Epithelial cell of proximal tubule (primary cell): ENCODE data around the gene WDR90. TPM values are rescaled to one million over a fixed set of nuclear protein-coding genes. Genes with fewer than 3 reads are reported as not detected.

Experiments used
- DNase-seq: peaks from one replicate; pipeline ENCODE4 v3.0.0-alpha.2; 2011; ENCODE audit warnings: low read depth
- H3K4me3 ChIP-seq: 2 replicates; pipeline ENCODE4 v1.5.1; 2011; ENCODE audit warnings: low read depth, mild to moderate bottlenecking, low read length
- total RNA-seq: library from RNA; depleted of rRNA; stranded (reverse); fragments of >200 nt; gene quantifications from 2 replicates; pipeline ENCODE4 v1.2.3, GENCODE V29; 2015
- TF ChIP-seq, protein P1 (sequence below): conservative IDR thresholded peaks from 2 replicates; pipeline ENCODE4 v1.5.1; 2012; ENCODE audit warnings: low read depth, mild to moderate bottlenecking, low read length

The WDR90 gene
- total RNA-seq, 1 donor from 2014 or later = 45.6 TPM

DNA sequence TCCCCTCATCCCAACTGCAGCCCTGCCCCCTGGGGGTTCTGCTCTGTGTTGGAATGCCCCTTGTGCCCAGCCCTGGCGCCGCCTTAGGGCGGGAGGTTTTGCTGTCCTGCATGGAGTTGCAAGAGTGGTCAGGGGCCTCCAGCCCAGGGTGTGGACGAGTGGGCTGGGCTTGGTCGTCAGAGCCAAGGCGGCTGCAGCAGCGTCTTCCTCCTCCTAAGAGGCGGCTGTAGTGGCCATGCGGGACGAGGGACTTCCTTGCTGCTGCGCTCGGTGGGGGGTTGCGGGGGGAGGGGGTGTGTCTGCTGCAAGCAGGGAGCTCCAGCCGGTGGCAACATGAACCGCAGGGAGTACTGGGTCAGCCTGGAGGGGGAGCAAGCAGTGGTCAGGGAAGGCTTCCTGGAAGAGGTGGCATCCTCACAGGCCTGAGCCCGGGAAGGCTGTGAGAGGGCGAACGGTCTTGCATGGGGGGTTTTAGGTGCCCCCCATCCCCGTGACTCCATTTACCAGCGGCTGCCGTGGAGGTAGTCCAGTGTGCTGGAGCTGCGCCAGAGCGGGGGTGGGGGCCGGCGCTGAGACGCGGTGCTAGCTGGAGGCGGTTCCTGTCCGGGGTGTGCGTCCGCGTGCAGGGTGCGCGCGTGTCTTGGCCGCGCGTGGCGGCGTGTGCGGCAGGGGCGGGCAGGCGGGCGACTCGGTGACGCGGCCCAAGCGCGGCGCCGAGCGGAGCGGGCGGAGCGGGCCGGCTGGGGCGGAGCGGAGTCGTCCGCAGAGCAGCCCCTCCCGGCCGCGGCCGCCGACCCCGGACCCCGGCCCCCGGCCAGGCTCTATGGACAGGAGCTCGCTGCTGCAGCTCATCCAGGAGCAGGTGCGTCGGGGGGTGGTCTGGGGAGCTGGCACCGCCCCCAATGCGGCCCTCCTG, 26.1 kb downstream of the WDR90 start, which contains the start of gene RHBDL1:
TSS of gene RHBDL1 (plus strand) at position 704 of the 916 bp plus-strand sequence. CDS start at position 824, 120 bp downstream.
- peak within 1 kb of the TSS; percentile 57 for H3K4me3 ChIP-seq
- TF ChIP-seq, protein P1, sequence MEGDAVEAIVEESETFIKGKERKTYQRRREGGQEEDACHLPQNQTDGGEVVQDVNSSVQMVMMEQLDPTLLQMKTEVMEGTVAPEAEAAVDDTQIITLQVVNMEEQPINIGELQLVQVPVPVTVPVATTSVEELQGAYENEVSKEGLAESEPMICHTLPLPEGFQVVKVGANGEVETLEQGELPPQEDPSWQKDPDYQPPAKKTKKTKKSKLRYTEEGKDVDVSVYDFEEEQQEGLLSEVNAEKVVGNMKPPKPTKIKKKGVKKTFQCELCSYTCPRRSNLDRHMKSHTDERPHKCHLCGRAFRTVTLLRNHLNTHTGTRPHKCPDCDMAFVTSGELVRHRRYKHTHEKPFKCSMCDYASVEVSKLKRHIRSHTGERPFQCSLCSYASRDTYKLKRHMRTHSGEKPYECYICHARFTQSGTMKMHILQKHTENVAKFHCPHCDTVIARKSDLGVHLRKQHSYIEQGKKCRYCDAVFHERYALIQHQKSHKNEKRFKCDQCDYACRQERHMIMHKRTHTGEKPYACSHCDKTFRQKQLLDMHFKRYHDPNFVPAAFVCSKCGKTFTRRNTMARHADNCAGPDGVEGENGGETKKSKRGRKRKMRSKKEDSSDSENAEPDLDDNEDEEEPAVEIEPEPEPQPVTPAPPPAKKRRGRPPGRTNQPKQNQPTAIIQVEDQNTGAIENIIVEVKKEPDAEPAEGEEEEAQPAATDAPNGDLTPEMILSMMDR = no peak
- DNase-seq = no peak

DNA sequence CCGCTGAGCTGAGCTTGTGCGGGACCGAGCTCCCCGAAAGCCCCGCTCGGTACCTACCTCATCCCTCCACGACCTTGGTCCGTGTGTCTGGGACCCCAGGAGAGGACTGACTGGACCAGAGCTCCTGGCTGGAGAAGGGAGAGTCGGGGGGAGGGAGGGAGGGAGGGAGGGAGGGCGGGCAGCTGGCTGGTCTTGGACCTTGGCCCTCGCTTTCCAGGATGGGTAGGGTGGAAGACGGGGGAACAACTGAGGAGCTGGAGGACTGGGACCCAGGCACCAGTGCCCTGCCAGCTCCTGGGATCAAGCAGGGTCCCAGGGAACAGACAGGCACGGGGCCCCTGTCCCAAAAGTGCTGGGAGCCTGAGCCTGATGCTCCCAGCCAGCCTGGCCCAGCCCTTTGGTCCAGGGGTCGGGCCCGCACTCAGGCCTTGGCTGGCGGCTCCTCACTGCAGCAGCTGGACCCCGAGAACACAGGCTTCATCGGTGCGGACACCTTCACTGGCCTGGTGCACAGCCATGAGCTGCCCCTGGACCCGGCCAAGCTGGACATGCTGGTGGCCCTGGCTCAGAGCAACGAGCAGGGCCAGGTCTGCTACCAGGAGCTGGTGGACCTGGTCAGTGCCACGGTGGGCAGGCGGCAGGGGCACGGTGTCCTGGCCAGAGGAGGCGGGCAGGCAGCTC, 26.9 kb downstream of the WDR90 start:
- TF ChIP-seq, protein P1 = no peak
- H3K4me3 ChIP-seq = peak overlapping the region; percentile 57

DNA sequence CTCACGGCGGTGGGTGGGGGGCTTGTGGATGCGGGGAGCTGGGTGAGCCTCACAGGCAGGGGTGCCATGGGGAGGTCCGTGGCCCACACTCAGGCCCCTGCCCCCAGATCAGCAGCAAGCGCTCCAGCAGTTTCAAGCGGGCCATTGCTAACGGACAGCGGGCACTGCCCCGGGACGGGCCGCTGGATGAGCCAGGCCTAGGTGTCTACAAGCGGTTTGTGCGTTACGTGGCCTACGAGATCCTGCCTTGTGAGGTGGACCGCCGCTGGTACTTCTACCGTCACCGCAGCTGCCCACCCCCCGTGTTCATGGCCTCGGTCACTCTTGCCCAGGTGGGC, 27.4 kb downstream of the WDR90 start:
- TF ChIP-seq, protein P1 = no peak
- H3K4me3 ChIP-seq = no peak overlapping the region
- DNase-seq = no peak

More for the DNA sequence above, 26.9 kb downstream of the WDR90 start:
- no peak for DNase-seq

DNA sequence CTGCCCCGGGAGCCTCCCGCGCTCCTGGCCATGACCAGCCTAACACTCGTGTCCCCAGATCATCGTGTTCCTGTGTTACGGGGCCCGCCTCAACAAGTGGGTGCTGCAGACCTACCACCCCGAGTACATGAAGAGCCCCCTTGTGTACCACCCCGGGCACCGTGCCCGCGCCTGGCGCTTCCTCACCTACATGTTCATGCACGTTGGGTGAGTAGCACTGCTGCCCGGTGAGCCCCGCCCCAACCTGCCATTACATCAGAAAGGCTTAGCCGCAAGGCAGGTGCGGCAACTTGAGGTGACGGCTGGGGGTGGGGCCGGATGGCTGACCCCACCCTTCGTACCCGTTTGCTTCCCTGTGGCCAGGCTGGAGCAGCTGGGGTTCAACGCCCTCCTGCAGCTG, 27.7 kb downstream of the WDR90 start:
- H3K4me3 ChIP-seq = no peak overlapping the region
- TF ChIP-seq, protein P1 = no peak
- no peak for DNase-seq

DNA sequence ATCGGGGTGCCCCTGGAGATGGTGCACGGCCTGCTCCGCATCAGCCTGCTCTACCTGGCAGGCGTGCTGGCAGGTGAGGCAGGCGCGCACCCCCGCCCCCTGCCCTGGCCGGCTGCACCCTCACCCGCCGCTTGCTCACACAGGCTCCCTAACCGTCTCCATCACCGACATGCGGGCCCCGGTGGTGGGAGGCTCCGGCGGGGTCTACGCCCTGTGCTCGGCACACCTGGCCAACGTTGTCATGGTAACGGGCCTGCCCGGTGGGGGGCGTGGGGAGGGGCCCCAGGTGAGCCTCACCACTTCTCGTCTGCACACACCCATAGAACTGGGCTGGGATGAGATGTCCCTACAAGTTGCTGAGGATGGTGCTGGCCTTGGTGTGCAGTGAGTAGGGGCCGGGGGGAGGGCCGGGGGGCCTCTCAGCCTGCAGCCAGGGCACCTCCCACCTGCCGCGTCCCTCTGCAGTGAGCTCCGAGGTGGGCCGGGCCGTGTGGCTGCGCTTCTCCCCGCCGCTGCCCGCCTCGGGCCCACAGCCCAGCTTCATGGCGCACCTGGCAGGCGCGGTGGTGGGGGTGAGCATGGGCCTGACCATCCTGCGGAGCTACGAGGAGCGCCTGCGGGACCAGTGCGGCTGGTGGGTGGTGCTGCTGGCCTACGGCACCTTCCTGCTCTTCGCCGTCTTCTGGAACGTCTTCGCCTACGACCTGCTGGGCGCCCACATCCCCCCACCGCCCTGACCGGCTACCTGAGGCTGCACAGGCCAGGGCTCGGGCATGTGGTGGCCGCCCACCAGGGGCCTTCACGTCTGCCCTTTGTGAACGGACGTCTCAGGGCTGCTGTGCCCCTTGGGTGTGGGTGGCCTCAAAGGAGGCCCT, 28.4 kb downstream of the WDR90 start:
- TF ChIP-seq, protein P1 = no peak
- DNase-seq = no peak
- H3K4me3 ChIP-seq = no peak overlapping the region

DNA sequence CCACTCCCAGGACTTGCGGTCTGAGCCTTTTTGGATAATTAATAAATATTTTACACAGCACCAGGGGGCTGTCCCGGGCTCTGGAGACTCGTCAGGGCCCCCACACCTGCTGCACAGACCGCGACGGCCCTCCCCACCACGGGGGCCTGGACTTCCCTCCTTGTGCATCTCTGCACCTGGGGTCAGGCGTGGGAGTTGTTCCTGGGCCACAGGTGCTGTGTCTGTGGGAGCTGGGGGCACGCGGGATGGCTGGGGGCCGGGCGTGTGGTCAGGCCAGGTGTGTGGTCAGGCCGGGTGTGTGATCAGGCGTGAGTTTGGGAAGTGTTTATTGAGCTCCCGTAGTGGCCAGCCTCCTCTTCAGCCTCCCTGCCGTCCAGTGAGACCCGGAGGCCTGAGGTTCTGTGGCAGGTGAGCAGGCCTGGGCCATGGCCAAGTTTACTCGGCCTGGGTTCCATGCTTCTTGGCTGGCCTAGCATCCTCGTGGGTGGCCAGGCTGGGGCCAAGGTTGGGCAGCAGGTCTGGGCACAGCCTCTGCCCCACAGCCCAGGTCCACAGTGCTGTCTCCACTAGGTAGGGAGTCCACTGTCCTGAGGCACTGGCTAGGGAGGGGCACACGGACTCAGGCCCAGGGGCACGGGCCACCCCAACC, 29.2 kb downstream of the WDR90 start:
- no peak for DNase-seq
- TF ChIP-seq, protein P1 = no peak
- H3K4me3 ChIP-seq = no peak overlapping the region
